Spleen (tissue), 11 donors: ENCODE data around the gene ZBP1. TPM values are rescaled to one million over a fixed set of nuclear protein-coding genes. Genes with fewer than 3 reads are reported as not detected.
A peak's percentile ranks its signal among the peaks of the same experiment; 100 is the strongest.

Experiments
- DNase-seq: peaks from one replicate; pipeline ENCODE4 v3.0.0-alpha.2; 2020
- H3K27ac ChIP-seq, 8 donors: fragments of 200-600 bp; sonication (generic) in 7 of 8; 1 replicate in 4 of 8; 2 replicates in 4 of 8; pipeline versions ENCODE4 v1.5.0 to v1.8.0; 2016 to 2021; ENCODE audit warnings: inconsistent platforms in 4 of 8, mild to moderate bottlenecking in 4 of 8, moderate library complexity in 1 of 8
- H3K27me3 ChIP-seq, 7 donors: fragments of 200-600 bp; sonication (generic) in 6 of 7; replicated peaks in 1 of 7; 1 replicate in 4 of 7; 2 replicates in 3 of 7; pipeline versions ENCODE4 v1.5.0 to v1.8.0; 2016 to 2021; ENCODE audit warnings: inconsistent platforms in 3 of 7, mild to moderate bottlenecking in 1 of 7
- H3K36me3 ChIP-seq, 6 donors: fragments of 200-600 bp; sonication (generic) in 5 of 6; 1 replicate in 4 of 6; 2 replicates in 2 of 6; pipeline versions ENCODE4 v1.5.0 to v1.8.0; 2016 to 2021; ENCODE audit warnings: inconsistent platforms in 2 of 6
- H3K4me1 ChIP-seq, 6 donors: fragments of 200-600 bp; sonication (generic) in 5 of 6; 1 replicate in 3 of 6; 2 replicates in 3 of 6; pipeline versions ENCODE4 v1.5.0 to v1.8.0; 2016 to 2021; ENCODE audit warnings: inconsistent platforms in 3 of 6
- H3K4me3 ChIP-seq, 8 donors: fragments of 200-600 bp; sonication (generic) in 7 of 8; 1 replicate in 4 of 8; 2 replicates in 4 of 8; pipeline versions ENCODE4 v1.5.0 to v1.8.0; 2016 to 2021; ENCODE audit warnings: inconsistent platforms in 4 of 8, mild to moderate bottlenecking in 4 of 8, moderate library complexity in 2 of 8
- H3K9me3 ChIP-seq, 8 donors: fragments of 200-600 bp; sonication (generic) in 7 of 8; 1 replicate in 4 of 8; 2 replicates in 4 of 8; pipeline versions ENCODE4 v1.5.0 to v1.8.0; 2016 to 2021; ENCODE audit warnings: inconsistent platforms in 4 of 8
- POLR2A ChIP-seq, 3 donors: fragments of 450-650 bp; IDR thresholded peaks; one replicate each; pipeline ENCODE4 v1.5.1; 2017; ENCODE audit warnings: antibody characterized with exemption in 3 of 3, mild to moderate bottlenecking in 1 of 3
- POLR2AphosphoS5 ChIP-seq, 3 donors: sonication (generic); formaldehyde crosslinking; IDR thresholded peaks; one replicate each; pipeline ENCODE4 v1.5.1; 2017; ENCODE audit warnings: antibody characterized with exemption in 3 of 3
- WGBS, 5 donors: extraction: QIAGEN DNeasy Blood & Tissue Kit in 3 of 5; methylation state at CpG; one replicate each; pipeline versions ENCODE4 v1.1.5 to v1.1.7; 2013 to 2018; 5-methylcytosine and 5-hydroxymethylcytosine counted together
- intact Hi-C: fragments of 100-400 bp; cut with DNase I; formaldehyde crosslinking; loops from one replicate; pipeline ENCODE4 v1.15.0; 2023; ENCODE audit warnings: low total_unique reads
- polyA plus RNA-seq, 3 donors: library from polyadenylated mRNA; stranded (reverse); fragments of 200-250 nt; gene quantifications; one replicate each; pipeline ENCODE4 v1.2.1, GENCODE V29; 2013
- total RNA-seq, 7 donors: library from RNA; depleted of rRNA in 3 of 7; stranded (reverse); fragments of >200 nt in 3 of 7; fragmentation: NEBNext Ultra II Directional in 4 of 7; extraction: Animal tissue kit (Norgen Biotek cat#: 25700) in 4 of 7; gene quantifications; one replicate each; pipeline versions ENCODE4 v1.1.0 to v1.2.1, GENCODE V29; 2016 to 2021
- TF ChIP-seq, protein P1 (sequence below), 11 experiments: fragments of 200-600 bp in 7 of 11; fragments of 450-650 bp in 4 of 11; sonication (generic) in 4 of 11; IDR thresholded peaks in 8 of 11; conservative IDR thresholded peaks in 3 of 11; 1 replicate in 7 of 11; 2 replicates in 4 of 11; pipeline versions ENCODE4 v1.4.0 to v1.8.0; 2016 to 2021; ENCODE audit warnings: antibody characterized with exemption in 11 of 11, inconsistent platforms in 4 of 11, mild to moderate bottlenecking in 1 of 11
- donor health status: healthy with polysubstance abuse.
- donor health status: DM: no; HTN: no; CAD: no; lungs with moderate emphysema.
- donor health status: DM: no; HTN: no; CAD: no.
- donor health status: Bipolar disorder and iron deficiency.
- donor health status: healthy.
- donor health status: DM: no; HTN: no; CAD: no.
- donor health status: DM: yes; HTN: yes; CAD: no.

ZBP1 gene
- total and polyA plus RNA-seq, 10 donors, result 8.6 to 28.4 (median 16.6) TPM

DNA sequence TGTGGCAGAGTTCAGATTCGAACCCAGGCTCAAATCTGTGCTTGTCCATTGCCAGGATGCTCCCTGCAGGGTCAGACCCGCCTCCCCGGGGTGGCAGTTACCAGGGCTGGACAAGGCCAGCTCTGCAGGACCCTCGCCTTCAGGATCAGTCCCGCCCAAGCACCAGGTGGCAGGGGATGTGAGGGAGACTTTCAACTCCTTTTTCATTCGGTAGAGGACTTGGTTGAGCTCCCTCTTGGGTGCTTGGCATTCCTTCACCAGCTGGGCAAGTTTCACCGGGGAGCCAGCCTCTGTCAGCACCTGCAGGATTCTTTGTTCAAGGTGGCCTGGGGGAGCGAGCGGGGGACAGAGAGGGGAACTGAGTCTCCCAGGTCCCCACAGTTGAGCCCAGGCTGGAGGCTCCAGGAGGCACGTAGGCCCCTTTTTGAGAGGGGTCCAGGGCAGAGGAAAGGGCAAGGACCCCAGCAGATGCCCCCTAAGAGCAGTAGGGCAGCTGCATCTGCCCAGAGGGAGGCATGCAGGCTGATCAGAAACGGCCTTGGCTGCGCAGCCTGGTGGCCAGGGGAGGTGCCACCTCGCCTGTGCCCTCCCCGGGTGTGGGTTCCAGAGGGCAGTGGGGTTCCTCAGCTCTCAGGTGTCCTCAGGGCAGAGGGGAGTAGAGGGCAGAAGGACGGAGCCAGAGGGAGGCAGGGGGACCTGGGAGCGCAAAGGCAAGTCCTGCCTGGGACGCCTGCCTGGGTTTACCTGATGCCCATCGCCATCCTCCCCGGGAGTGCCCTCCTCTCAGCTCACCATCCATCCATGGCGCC is 3.9 kb downstream of the ZBP1 start:
- H3K36me3 ChIP-seq, result peaks cover 0 to 55% (median 23%) of the 10 kb centered on the region in 6 donors
- H3K4me3 ChIP-seq, result no peak overlapping the region
- peaks cover 15 to 64% (median 43%) of the 10 kb centered on the region in 6 donors for H3K4me1 ChIP-seq
- intact Hi-C loops, result loop anchor here (5.0 kb wide), 1 partner anchor 229 kb away; no protein-coding TSS in a partner anchor
- no peak overlapping the region for H3K27ac ChIP-seq
- 88 to 97% (median 93%) methylated on average over 15 to 20 of the region's 20 CpGs for WGBS, 5 donors
- TF ChIP-seq, protein P1, sequence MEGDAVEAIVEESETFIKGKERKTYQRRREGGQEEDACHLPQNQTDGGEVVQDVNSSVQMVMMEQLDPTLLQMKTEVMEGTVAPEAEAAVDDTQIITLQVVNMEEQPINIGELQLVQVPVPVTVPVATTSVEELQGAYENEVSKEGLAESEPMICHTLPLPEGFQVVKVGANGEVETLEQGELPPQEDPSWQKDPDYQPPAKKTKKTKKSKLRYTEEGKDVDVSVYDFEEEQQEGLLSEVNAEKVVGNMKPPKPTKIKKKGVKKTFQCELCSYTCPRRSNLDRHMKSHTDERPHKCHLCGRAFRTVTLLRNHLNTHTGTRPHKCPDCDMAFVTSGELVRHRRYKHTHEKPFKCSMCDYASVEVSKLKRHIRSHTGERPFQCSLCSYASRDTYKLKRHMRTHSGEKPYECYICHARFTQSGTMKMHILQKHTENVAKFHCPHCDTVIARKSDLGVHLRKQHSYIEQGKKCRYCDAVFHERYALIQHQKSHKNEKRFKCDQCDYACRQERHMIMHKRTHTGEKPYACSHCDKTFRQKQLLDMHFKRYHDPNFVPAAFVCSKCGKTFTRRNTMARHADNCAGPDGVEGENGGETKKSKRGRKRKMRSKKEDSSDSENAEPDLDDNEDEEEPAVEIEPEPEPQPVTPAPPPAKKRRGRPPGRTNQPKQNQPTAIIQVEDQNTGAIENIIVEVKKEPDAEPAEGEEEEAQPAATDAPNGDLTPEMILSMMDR (IDR thresholded peaks at IDR 0.05 in 8 of 11, conservative IDR thresholded peaks at IDR 0.05 in 3 of 11), result no peak
- TF ChIP-seq POLR2AphosphoS5 (IDR thresholded peaks at IDR 0.05), result no peak
- TF ChIP-seq POLR2A (IDR thresholded peaks at IDR 0.05), result no peak
- no peaks in the 10 kb centered on the region for H3K9me3 ChIP-seq
- H3K27me3 ChIP-seq, result no peaks in the 10 kb centered on the region
- DNase-seq, result peak; percentile 77

DNA sequence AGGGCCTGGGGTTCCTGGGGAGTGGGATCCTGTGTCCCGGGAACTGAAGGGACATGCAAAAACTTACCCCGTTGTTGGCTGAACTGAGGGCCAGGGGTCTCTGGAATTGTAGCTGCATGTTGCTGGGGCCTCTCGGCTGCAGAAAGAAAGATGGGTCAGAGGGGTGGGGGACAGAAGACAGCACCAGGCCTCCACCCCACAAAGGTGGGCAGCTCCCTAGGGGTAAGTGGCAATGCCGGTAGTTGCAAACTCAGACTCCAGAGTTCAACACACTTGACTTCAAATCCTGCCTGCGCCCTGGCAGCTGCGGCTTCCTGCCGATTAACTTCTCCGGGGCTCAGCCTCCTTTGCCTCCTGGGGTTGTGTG is 4.8 kb downstream of the ZBP1 start:
- intact Hi-C loops, result loop anchor here (5.0 kb wide), 1 partner anchor 228 kb away; no protein-coding TSS in a partner anchor
- no peak overlapping the region for H3K4me3 ChIP-seq

DNA sequence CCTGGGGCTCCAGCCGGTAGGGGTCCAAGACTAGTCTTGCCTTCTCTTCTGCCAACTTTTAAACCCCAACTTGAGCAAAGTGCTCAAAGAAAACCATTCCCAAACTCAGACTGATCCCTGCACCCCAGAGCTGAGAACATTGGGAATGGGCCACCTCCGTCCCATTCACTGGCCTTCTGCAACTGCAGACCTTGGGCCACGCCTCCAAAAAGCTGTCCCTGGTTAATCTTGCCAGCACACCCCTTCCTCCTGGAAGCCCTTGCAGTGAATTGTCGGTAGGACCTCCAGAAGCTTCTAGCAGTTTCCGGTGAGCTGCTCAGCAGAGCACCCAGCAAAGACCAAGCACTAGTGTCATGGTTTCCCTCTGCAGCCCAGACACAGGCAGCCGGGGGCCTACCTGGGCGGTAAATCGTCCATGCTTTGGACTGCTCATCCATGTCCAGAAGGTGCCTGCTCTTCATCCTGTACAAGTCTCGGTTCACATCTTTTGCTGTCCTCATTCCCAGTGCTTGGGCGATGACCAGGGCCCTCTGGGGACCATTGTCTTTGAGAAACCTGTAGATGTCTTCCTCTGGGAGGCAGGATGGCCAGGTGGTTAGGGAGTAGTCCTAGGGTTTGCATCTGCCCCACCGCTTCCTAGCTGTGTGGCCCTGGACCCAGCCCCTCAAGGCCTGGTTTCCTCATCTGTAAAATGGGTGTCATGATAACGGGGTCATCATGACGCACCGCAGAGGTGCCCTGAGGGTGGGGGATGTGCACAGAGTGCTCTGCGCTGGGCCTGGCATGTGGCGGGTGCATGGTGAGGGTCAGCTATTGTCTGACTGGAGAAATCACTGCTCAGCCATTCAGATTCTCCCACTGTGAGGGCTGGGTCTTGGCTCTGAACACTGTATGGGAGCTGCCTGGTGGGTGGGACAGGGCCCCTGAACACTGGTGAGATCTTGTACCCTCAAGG is 5.5 kb downstream of the ZBP1 start:
- H3K36me3 ChIP-seq, result peaks cover 0 to 71% (median 33%) of the 10 kb centered on the region in 6 donors
- intact Hi-C loops, result loop anchor here (5.0 kb wide), 1 partner anchor 227 kb away; no protein-coding TSS in a partner anchor
- no peak overlapping the region for H3K4me3 ChIP-seq
- H3K4me1 ChIP-seq, result peaks cover 10 to 48% (median 28%) of the 10 kb centered on the region in 6 donors
- H3K27me3 ChIP-seq, result no peaks in the 10 kb centered on the region
- 89 to 95% (median 91%) methylated on average over 15 to 16 of the region's 16 CpGs for WGBS, 5 donors
- TF ChIP-seq POLR2AphosphoS5 (IDR thresholded peaks at IDR 0.05), result no peak
- TF ChIP-seq POLR2A (IDR thresholded peaks at IDR 0.05), result no peak
- TF ChIP-seq, protein P1 (IDR thresholded peaks at IDR 0.05 in 8 of 11, conservative IDR thresholded peaks at IDR 0.05 in 3 of 11), result no peak
- H3K9me3 ChIP-seq, result no peaks in the 10 kb centered on the region
- DNase-seq, result peak; percentile 59
- H3K27ac ChIP-seq, result no peak overlapping the region

More for the DNA sequence above, 4.8 kb downstream of the ZBP1 start:
- H3K27me3 ChIP-seq, result no peaks in the 10 kb centered on the region
- H3K36me3 ChIP-seq, result peaks cover 0 to 64% (median 27%) of the 10 kb centered on the region in 6 donors
- 48 to 89% (median 74%) methylated on average over 8 of the region's 8 CpGs for WGBS, 5 donors
- peak; percentile 68 for DNase-seq
- H3K9me3 ChIP-seq, result no peaks in the 10 kb centered on the region
- no peak overlapping the region for H3K27ac ChIP-seq
- TF ChIP-seq, protein P1 (IDR thresholded peaks at IDR 0.05 in 8 of 11, conservative IDR thresholded peaks at IDR 0.05 in 3 of 11), result no peak
- TF ChIP-seq POLR2AphosphoS5 (IDR thresholded peaks at IDR 0.05), result no peak
- TF ChIP-seq POLR2A (IDR thresholded peaks at IDR 0.05), result no peak
- H3K4me1 ChIP-seq, result peaks cover 10 to 55% (median 33%) of the 10 kb centered on the region in 6 donors
